Mammary epithelial cell (primary cell): Measurements from ENCODE around the gene TCFL5.

Source experiments
- CTCF ChIP-seq, 2 donors: IDR thresholded peaks in 1 of 2; conservative IDR thresholded peaks in 1 of 2; 2 replicates each; pipeline ENCODE4 v1.5.1; 2011 to 2012; ENCODE audit warnings: inconsistent platforms in 2 of 2, low read length in 2 of 2, mild to moderate bottlenecking in 2 of 2, control low read depth in 1 of 2, low read depth in 1 of 2; ENCODE audit not compliant: insufficient read depth in 1 of 2; ENCODE audit errors: extremely low read depth in 1 of 2
- EZH2 ChIP-seq: IDR thresholded peaks from 2 replicates; pipeline ENCODE4 v1.6.1; 2012; ENCODE audit warnings: low read length, inconsistent platforms, borderline replicate concordance

- TF ChIP-seq CTCF (conservative IDR thresholded peaks at IDR 0.05 in 1 of 2, IDR thresholded peaks at IDR 0.05 in 1 of 2; ENCODE audit: extremely low read depth in 1 of 2, insufficient read depth in 1 of 2, low read depth in 1 of 2, low read length in 2 of 2): no peak
- no peak for TF ChIP-seq EZH2
These were observed 64.7 kb downstream of the TCFL5 start for GRCh38 chr20:62796699-62797491.
